ENCODE data around the gene DOCK9. TPM values are rescaled to one million over a fixed set of nuclear protein-coding genes. Genes with fewer than 3 reads are reported as not detected.

DOCK9 gene
- total and polyA plus RNA-seq, 4 donors: 48.8 to 193 (median 133) TPM

GRCh38 chr13:98749501-98749900 lies 228.4 kb downstream of the DOCK9 start:
- H3K27ac ChIP-seq (ENCODE audit: low read depth in 1 of 2, low read length in 1 of 2): no peak overlapping the region
- DNase-seq (no peak), ATAC-seq (ENCODE audit: insufficient read depth, low FRiP score) (no peak)
- 62 to 80% methylated on average over 3 of the region's 3 CpGs for WGBS, 2 donors
- peaks cover 0 to 13% (median 0%) of the 10 kb centered on the region in 5 donors for H3K4me1 ChIP-seq (ENCODE audit: control insufficient read depth in 5 of 5, insufficient read depth in 5 of 5, low read length in 5 of 5)
- peaks cover 0 to 26% (median 22%) of the 10 kb centered on the region in 3 donors for H3K27me3 ChIP-seq (ENCODE audit: control insufficient read depth in 3 of 3, insufficient read depth in 3 of 3, low read length in 2 of 3)
- no peak for TF ChIP-seq CTCF (IDR thresholded peaks at IDR 0.05; ENCODE audit: control extremely low read depth, extremely low read depth)
- H3K4me3 ChIP-seq: no peak overlapping the region
- no peaks in the 10 kb centered on the region for H3K36me3 ChIP-seq (ENCODE audit: control insufficient read depth in 4 of 4, insufficient read depth in 4 of 4, low read length in 4 of 4)
- H3K9me3 ChIP-seq (ENCODE audit: control insufficient read depth in 4 of 4, insufficient read depth in 3 of 4, low read length in 3 of 4): peaks cover 0 to 7% (median 1%) of the 10 kb centered on the region in 4 donors
- H3K9ac ChIP-seq (ENCODE audit: insufficient read depth in 1 of 2, low read length in 2 of 2): no peak overlapping the region

GRCh38 chr13:98746968-98747367 lies 230.9 kb downstream of the DOCK9 start:
- no peak for TF ChIP-seq CTCF (IDR thresholded peaks at IDR 0.05; ENCODE audit: control extremely low read depth, extremely low read depth)
- DNase-seq (no peak), ATAC-seq (ENCODE audit: insufficient read depth, low FRiP score) (no peak)
- Histone ChIP-seq H3K9me3 (ENCODE audit: control insufficient read depth in 4 of 4, insufficient read depth in 3 of 4, low read length in 3 of 4) (peaks cover 0 to 2% (median 0%) of the 10 kb centered on the region in 4 donors), H3K27ac (ENCODE audit: low read depth in 1 of 2, low read length in 1 of 2) (no peak overlapping the region), H3K36me3 (ENCODE audit: control insufficient read depth in 4 of 4, insufficient read depth in 4 of 4, low read length in 4 of 4) (no peaks in the 10 kb centered on the region), H3K4me1 (ENCODE audit: control insufficient read depth in 5 of 5, insufficient read depth in 5 of 5, low read length in 5 of 5) (peaks cover 0 to 7% (median 0%) of the 10 kb centered on the region in 5 donors), H3K9ac (ENCODE audit: insufficient read depth in 1 of 2, low read length in 2 of 2) (no peak overlapping the region), H3K4me3 (no peak overlapping the region), H3K27me3 (ENCODE audit: control insufficient read depth in 3 of 3, insufficient read depth in 3 of 3, low read length in 2 of 3) (peaks cover 0 to 18% (median 13%) of the 10 kb centered on the region in 3 donors)
- WGBS, 2 donors: 92 to 94% methylated on average over 8 of the region's 8 CpGs

Small RNA genes lying within 50 kb of the gene (small RNA-seq; reads per million reads assigned to genes)
- not detected for gene AL161420.1 (ENCODE audit: low replicate concordance)
- not detected for gene RNU6-83P (ENCODE audit: low replicate concordance)

Other genes with a start within 250 kb of the DOCK9 start
- 1 to 10 TPM in 1 of 2 donors, under 1 TPM in 1; 0.31 to 1.4 TPM for gene SLC15A1, start 225.4 kb downstream of the DOCK9 start, total RNA-seq
- gene SLC15A1, start 225.4 kb downstream of the DOCK9 start, polyA plus RNA-seq: under 1 TPM in 1 of 2 donors, not detected in 1; 0.01 TPM
- gene UBAC2, start 222.8 kb upstream of the DOCK9 start, total RNA-seq: 10 to 100 TPM; 49.9 to 77.1 TPM
- gene UBAC2, start 222.8 kb upstream of the DOCK9 start, polyA plus RNA-seq: 10 to 100 TPM; 51.0 to 56.4 TPM

Measured in lung (tissue), 13 donors.